ENCODE measurements around the gene SETMAR. TPM values are rescaled to one million over a fixed set of nuclear protein-coding genes. Genes with fewer than 3 reads are reported as not detected.
"Not testable (repeated sequence)": the region's sequence is repeated elsewhere in the genome, so short reads cannot be mapped to it uniquely, and the experiment has no call there.

The SETMAR gene
- total RNA-seq, 1 experiment from 2014 or later: 11.8 TPM

- POLR2A ChIA-PET: no interaction called here
- intact Hi-C loops (cut with micrococcal nuclease; ENCODE audit: unreplicated experiment): no loop called here
- Mint-ChIP-seq H3K36me3 (ENCODE audit: insufficient read depth, unreplicated experiment) (no peaks in the 10 kb centered on the region), H3K27ac (ENCODE audit: unreplicated experiment) (no peak overlapping the region), H3K4me3 (ENCODE audit: unreplicated experiment) (no peak overlapping the region), H3K4me1 (ENCODE audit: low read depth, unreplicated experiment) (peaks cover 2% of the 10 kb centered on the region), H3K9me3 (ENCODE audit: unreplicated experiment) (no peaks in the 10 kb centered on the region), H3K27me3 (ENCODE audit: insufficient read depth, unreplicated experiment) (no peaks in the 10 kb centered on the region)
- H3K4me1 ChIP-seq: no peaks in the 10 kb centered on the region
- H3K9me3 ChIP-seq: no peaks in the 10 kb centered on the region
- CTCF ChIA-PET: interaction anchor here (0.6 kb wide), 1 partner anchor 1084 kb away, joined by 3 read pairs; no protein-coding TSS in a partner anchor
- no peaks in the 10 kb centered on the region for H3K36me3 ChIP-seq (ENCODE audit: control insufficient read depth, insufficient read depth, low read length)
- no peak for DNase-seq
- H3K4me3 ChIP-seq (ENCODE audit: low read depth, low read length): no peak overlapping the region
- TF ChIP-seq, protein P1, sequence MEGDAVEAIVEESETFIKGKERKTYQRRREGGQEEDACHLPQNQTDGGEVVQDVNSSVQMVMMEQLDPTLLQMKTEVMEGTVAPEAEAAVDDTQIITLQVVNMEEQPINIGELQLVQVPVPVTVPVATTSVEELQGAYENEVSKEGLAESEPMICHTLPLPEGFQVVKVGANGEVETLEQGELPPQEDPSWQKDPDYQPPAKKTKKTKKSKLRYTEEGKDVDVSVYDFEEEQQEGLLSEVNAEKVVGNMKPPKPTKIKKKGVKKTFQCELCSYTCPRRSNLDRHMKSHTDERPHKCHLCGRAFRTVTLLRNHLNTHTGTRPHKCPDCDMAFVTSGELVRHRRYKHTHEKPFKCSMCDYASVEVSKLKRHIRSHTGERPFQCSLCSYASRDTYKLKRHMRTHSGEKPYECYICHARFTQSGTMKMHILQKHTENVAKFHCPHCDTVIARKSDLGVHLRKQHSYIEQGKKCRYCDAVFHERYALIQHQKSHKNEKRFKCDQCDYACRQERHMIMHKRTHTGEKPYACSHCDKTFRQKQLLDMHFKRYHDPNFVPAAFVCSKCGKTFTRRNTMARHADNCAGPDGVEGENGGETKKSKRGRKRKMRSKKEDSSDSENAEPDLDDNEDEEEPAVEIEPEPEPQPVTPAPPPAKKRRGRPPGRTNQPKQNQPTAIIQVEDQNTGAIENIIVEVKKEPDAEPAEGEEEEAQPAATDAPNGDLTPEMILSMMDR (IDR thresholded peaks at IDR 0.05; ENCODE audit: insufficient read depth in 1 of 2, low read depth in 1 of 2, low read length in 1 of 2, severe bottlenecking in 1 of 2, unreplicated experiment in 1 of 2): no peak
- BruUV-seq (replicated peaks): no TSS peak
- no peaks in the 10 kb centered on the region for H3K27me3 ChIP-seq (replicated peaks; ENCODE audit: control insufficient read depth, insufficient read depth, low read length)
Measured at GRCh38 chr3:4297486-4297885, 5.7 kb upstream of the SETMAR start.

DNA sequence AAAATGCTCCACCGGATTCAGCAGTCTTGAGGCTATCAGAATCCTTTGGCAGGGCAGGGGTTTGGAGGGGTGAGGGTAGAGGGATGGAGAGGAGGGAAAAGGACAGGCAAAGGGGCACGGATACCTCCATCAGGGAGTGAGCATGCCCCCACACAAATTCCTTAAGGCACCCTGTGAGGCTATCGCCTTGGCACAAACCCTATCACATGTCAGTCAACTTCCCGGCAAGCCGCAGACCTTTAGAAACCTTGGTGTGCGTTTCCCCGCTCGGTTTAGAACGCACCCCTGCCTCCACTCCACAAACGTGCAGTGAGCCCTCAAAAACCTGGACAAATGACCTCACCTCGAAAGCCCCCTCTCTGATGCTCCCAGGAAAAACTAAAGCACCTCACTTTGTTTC, 422 bp upstream of the SETMAR start:
- Mint-ChIP-seq H3K4me1 (ENCODE audit: low read depth, unreplicated experiment) (peaks cover 16% of the 10 kb centered on the region), H3K27ac (ENCODE audit: unreplicated experiment) (peak overlapping the region; percentile 95), H3K27me3 (ENCODE audit: insufficient read depth, unreplicated experiment) (no peaks in the 10 kb centered on the region), H3K36me3 (ENCODE audit: insufficient read depth, unreplicated experiment) (peaks cover 5% of the 10 kb centered on the region), H3K4me3 (ENCODE audit: unreplicated experiment) (peak overlapping the region; percentile 94), H3K9me3 (ENCODE audit: unreplicated experiment) (no peaks in the 10 kb centered on the region)
- no peak for DNase-seq
- H3K4me1 ChIP-seq: peaks cover 17% of the 10 kb centered on the region
- peak overlapping the region; percentile 81 for H3K4me3 ChIP-seq (ENCODE audit: low read depth, low read length)
- no peaks in the 10 kb centered on the region for H3K36me3 ChIP-seq (ENCODE audit: control insufficient read depth, insufficient read depth, low read length)
- no peaks in the 10 kb centered on the region for H3K9me3 ChIP-seq
- BruUV-seq (replicated peaks): no TSS peak
- H3K27me3 ChIP-seq (replicated peaks; ENCODE audit: control insufficient read depth, insufficient read depth, low read length): no peaks in the 10 kb centered on the region
- POLR2A ChIA-PET: no interaction called here
- CTCF ChIA-PET: no interaction called here
- intact Hi-C loops (cut with micrococcal nuclease; ENCODE audit: unreplicated experiment): no loop called here
- TF ChIP-seq, protein P1 (IDR thresholded peaks at IDR 0.05; ENCODE audit: insufficient read depth in 1 of 2, low read depth in 1 of 2, low read length in 1 of 2, severe bottlenecking in 1 of 2, unreplicated experiment in 1 of 2): no peak

- BruUV-seq (replicated peaks); H3K36me3 Mint-ChIP-seq (ENCODE audit: insufficient read depth, unreplicated experiment); H3K36me3 ChIP-seq (ENCODE audit: control insufficient read depth, insufficient read depth, low read length); H3K27me3 ChIP-seq (replicated peaks; ENCODE audit: control insufficient read depth, insufficient read depth, low read length); H3K27ac Mint-ChIP-seq (ENCODE audit: unreplicated experiment); POLR2A ChIA-PET; H3K9me3 Mint-ChIP-seq (ENCODE audit: unreplicated experiment); H3K4me3 ChIP-seq (ENCODE audit: low read depth, low read length); CTCF ChIA-PET; DNase-seq; intact Hi-C loops (cut with micrococcal nuclease; ENCODE audit: unreplicated experiment); H3K27me3 Mint-ChIP-seq (ENCODE audit: insufficient read depth, unreplicated experiment); H3K9me3 ChIP-seq: not testable (repeated sequence)
- Mint-ChIP-seq H3K4me3 (ENCODE audit: unreplicated experiment) (peak overlapping the region; percentile 94), H3K4me1 (ENCODE audit: low read depth, unreplicated experiment) (peaks cover 16% of the 10 kb centered on the region)
- H3K4me1 ChIP-seq: peaks cover 20% of the 10 kb centered on the region
Measured at GRCh38 chr3:4305210-4305609, 2.0 kb downstream of the SETMAR start.

DNA sequence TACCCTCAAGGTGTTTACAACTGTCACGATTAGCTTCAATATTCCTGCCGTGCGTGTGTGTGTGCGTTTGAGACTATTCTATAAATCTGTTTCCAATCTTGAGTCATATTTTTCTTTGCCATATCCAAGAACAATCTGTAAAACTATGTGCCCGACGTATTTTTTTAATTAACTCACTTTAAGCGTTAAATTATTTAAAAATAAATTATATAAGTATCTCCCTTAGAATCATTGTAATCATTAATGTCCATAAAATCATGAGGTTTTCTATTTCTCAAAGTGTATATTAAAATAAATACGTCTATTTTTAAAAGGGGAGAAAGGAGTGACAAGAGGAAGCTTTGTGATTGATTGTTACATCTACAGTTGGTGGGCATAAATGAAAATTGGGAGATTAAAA, 2.9 kb downstream of the SETMAR start:
- H3K27me3 Mint-ChIP-seq (ENCODE audit: insufficient read depth, unreplicated experiment): no peaks in the 10 kb centered on the region
- H3K36me3 Mint-ChIP-seq (ENCODE audit: insufficient read depth, unreplicated experiment): peaks cover 5% of the 10 kb centered on the region
- Histone ChIP-seq H3K4me3 (ENCODE audit: low read depth, low read length) (no peak overlapping the region), H3K9me3 (no peaks in the 10 kb centered on the region), H3K36me3 (ENCODE audit: control insufficient read depth, insufficient read depth, low read length) (no peaks in the 10 kb centered on the region), H3K27me3 (replicated peaks; ENCODE audit: control insufficient read depth, insufficient read depth, low read length) (no peaks in the 10 kb centered on the region), H3K4me1 (peaks cover 20% of the 10 kb centered on the region)
- TF ChIP-seq, protein P1 (IDR thresholded peaks at IDR 0.05; ENCODE audit: insufficient read depth in 1 of 2, low read depth in 1 of 2, low read length in 1 of 2, severe bottlenecking in 1 of 2, unreplicated experiment in 1 of 2): no peak
- H3K4me1 Mint-ChIP-seq (ENCODE audit: low read depth, unreplicated experiment): peaks cover 19% of the 10 kb centered on the region
- ChIA-PET POLR2A (no interaction called here), CTCF (no interaction called here)
- H3K4me3 Mint-ChIP-seq (ENCODE audit: unreplicated experiment): no peak overlapping the region
- no peaks in the 10 kb centered on the region for H3K9me3 Mint-ChIP-seq (ENCODE audit: unreplicated experiment)
- intact Hi-C loops (cut with micrococcal nuclease; ENCODE audit: unreplicated experiment): no loop called here
- H3K27ac Mint-ChIP-seq (ENCODE audit: unreplicated experiment): no peak overlapping the region
- no peak for DNase-seq
- BruUV-seq (replicated peaks): no TSS peak
